Mucosa of descending colon (tissue), 3 donors: Measurements from ENCODE around the gene MRPS33. TPM values are rescaled to one million over a fixed set of nuclear protein-coding genes. Genes with fewer than 3 reads are reported as not detected.

Experiments used
- ATAC-seq: fragments of 200-7000 bp; cut with Tn5 transposase; one replicate; pipeline ENCODE4 v1.9.1; 2020; ENCODE audit warnings: mild to moderate bottlenecking, moderate library complexity
- DNase-seq, 3 donors: peaks; one replicate each; pipeline ENCODE4 v3.0.0-alpha.2; 2020
- H3K36me3 ChIP-seq: fragments of 200-600 bp; one replicate; pipeline ENCODE4 v1.8.0; 2021; ENCODE audit warnings: low read depth, mild to moderate bottlenecking
- H3K4me1 ChIP-seq: fragments of 200-600 bp; one replicate; pipeline ENCODE4 v1.8.0; 2021; ENCODE audit warnings: low read depth, mild to moderate bottlenecking
- H3K4me3 ChIP-seq: fragments of 200-600 bp; one replicate; pipeline ENCODE4 v1.8.0; 2021; ENCODE audit warnings: mild to moderate bottlenecking
- H3K9me3 ChIP-seq: fragments of 200-600 bp; one replicate; pipeline ENCODE4 v1.8.0; 2021; ENCODE audit warnings: mild to moderate bottlenecking
- intact Hi-C, 2 donors: fragments of 100-400 bp; cut with DNase I in 1 of 2; cut with micrococcal nuclease in 1 of 2; formaldehyde crosslinking; loops; one replicate each; pipeline versions ENCODE4 v1.11.0 to v1.11.1; 2022; cut with DNase I, micrococcal nuclease
- long read RNA-seq, 2 donors: library from polyadenylated mRNA; unstranded; transcript quantifications; one replicate each; pipeline ENCODE4 v2.0.0, GENCODE V29; 2019 to 2021
- total RNA-seq, 3 donors: library from RNA; stranded (reverse); fragmentation: NEBNext Ultra II Directional in 2 of 3; extraction: Animal tissue kit (Norgen Biotek cat#: 25700) in 2 of 3; gene quantifications; one replicate each; pipeline versions ENCODE4 v1.2.1 to v1.2.4, GENCODE V29; 2021 to 2023
- TF ChIP-seq, protein P1 (sequence below): fragments of 200-600 bp; IDR thresholded peaks from one replicate; pipeline ENCODE4 v1.8.0; 2022; ENCODE audit warnings: antibody characterized with exemption, mild to moderate bottlenecking
- donor health status: DM: no; HTN: no; CAD: no; lungs with moderate emphysema.
- donor health status: DM: no; HTN: no; CAD: no.
- donor health status: DM: no; HTN: yes; CAD: no.

Gene MRPS33
- 100 to 1,000 TPM in 1 of 3 donors, 10 to 100 TPM in 2; 68.8 to 102 (median 80.1) TPM for total RNA-seq
- long read RNA-seq, donor 1, full-length matches to known transcripts: 37 of 42 reads
- long read RNA-seq, donor 1, partial matches to known transcripts: 1 of 42 reads
- long read RNA-seq, donor 1, other reads (novel, unspliced or antisense): 4 of 42 reads
- long read RNA-seq, donor 2, full-length matches to known transcripts: 59 of 66 reads
- long read RNA-seq, donor 2, partial matches to known transcripts: 5 of 66 reads
- long read RNA-seq, donor 2, other reads (novel, unspliced or antisense): 2 of 66 reads

GRCh38 chr7:141014524-141015395 lies at the start of gene MRPS33:
Gene MRPS33, minus strand, starts transcription at chr7:141014952. Its CDS starts 4,319 bp downstream, at chr7:141010633.
- Histone ChIP-seq H3K4me3 (peak within 1 kb of the TSS; percentile 50), H3K36me3 (no peaks in the 10 kb centered on the region), H3K9me3 (no peaks in the 10 kb centered on the region), H3K4me1 (peaks cover 16% of the 10 kb centered on the region)
- DNase-seq (peak; percentile 94 to 97 (median 96)), ATAC-seq (peak; percentile 99)
- intact Hi-C loops: loop anchor here (5.0 kb wide), 1 partner anchor 202 kb away; no protein-coding TSS in a partner anchor
- TF ChIP-seq, protein P1, sequence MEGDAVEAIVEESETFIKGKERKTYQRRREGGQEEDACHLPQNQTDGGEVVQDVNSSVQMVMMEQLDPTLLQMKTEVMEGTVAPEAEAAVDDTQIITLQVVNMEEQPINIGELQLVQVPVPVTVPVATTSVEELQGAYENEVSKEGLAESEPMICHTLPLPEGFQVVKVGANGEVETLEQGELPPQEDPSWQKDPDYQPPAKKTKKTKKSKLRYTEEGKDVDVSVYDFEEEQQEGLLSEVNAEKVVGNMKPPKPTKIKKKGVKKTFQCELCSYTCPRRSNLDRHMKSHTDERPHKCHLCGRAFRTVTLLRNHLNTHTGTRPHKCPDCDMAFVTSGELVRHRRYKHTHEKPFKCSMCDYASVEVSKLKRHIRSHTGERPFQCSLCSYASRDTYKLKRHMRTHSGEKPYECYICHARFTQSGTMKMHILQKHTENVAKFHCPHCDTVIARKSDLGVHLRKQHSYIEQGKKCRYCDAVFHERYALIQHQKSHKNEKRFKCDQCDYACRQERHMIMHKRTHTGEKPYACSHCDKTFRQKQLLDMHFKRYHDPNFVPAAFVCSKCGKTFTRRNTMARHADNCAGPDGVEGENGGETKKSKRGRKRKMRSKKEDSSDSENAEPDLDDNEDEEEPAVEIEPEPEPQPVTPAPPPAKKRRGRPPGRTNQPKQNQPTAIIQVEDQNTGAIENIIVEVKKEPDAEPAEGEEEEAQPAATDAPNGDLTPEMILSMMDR: peak; percentile 22

DNA sequence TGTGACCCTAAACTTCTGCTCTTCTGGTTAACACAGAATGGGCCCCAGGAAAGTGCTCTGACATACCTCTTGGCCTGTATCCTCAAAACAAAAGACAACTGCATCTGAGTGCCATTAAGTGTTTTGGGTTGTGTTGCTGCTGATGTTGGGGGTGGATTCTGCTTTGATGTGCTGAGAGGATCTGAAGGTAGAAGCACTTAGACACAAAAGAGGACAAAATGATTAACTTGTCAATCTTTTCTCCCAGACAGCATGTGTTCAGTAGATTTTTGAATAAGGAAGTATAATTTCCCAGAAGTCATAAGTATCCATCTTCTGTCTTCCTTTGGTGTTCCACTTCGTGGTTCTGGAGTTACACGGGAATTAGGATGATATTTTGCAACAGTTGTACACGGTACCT lies 43.0 kb upstream of the MRPS33 start:
- no peak for ATAC-seq
- no peak overlapping the region for H3K4me3 ChIP-seq
- intact Hi-C loops: no loop called here
- H3K9me3 ChIP-seq: no peaks in the 10 kb centered on the region
- TF ChIP-seq, protein P1: no peak
- no peaks in the 10 kb centered on the region for H3K4me1 ChIP-seq
- H3K36me3 ChIP-seq: no peaks in the 10 kb centered on the region
- no peak for DNase-seq

- intact Hi-C loops: no loop called here
- H3K36me3 ChIP-seq: no peaks in the 10 kb centered on the region
- no peak overlapping the region for H3K4me3 ChIP-seq
- ATAC-seq (no peak), DNase-seq (no peak)
- no peaks in the 10 kb centered on the region for H3K4me1 ChIP-seq
- no peaks in the 10 kb centered on the region for H3K9me3 ChIP-seq
- TF ChIP-seq, protein P1: no peak
These were observed 40.4 kb upstream of the MRPS33 start for GRCh38 chr7:141055146-141055545.

DNA sequence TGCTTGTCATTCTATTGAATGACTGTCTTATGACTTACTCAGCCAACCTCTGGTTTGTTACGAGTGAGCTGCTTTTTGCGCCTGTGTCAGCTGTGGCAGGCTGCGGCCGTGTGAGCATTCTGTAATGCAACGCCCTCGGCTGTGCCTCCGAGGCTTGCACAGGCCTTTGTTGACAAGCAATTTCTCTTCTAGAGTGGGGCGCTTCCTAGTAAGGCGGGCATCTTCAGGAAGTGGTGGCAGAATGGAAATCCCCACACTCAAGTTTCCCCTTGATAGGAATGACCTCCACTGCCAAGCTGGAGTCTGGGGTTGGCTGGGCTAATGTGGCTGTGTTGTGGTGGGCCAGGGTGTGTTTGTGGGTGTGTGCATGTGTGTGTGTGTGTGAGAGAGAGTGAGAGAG lies 38.9 kb upstream of the MRPS33 start:
- intact Hi-C loops: no loop called here
- no peak for DNase-seq
- H3K4me3 ChIP-seq: no peak overlapping the region
- H3K36me3 ChIP-seq: no peaks in the 10 kb centered on the region
- no peaks in the 10 kb centered on the region for H3K4me1 ChIP-seq
- no peak for ATAC-seq
- no peaks in the 10 kb centered on the region for H3K9me3 ChIP-seq
- TF ChIP-seq, protein P1: no peak

DNA sequence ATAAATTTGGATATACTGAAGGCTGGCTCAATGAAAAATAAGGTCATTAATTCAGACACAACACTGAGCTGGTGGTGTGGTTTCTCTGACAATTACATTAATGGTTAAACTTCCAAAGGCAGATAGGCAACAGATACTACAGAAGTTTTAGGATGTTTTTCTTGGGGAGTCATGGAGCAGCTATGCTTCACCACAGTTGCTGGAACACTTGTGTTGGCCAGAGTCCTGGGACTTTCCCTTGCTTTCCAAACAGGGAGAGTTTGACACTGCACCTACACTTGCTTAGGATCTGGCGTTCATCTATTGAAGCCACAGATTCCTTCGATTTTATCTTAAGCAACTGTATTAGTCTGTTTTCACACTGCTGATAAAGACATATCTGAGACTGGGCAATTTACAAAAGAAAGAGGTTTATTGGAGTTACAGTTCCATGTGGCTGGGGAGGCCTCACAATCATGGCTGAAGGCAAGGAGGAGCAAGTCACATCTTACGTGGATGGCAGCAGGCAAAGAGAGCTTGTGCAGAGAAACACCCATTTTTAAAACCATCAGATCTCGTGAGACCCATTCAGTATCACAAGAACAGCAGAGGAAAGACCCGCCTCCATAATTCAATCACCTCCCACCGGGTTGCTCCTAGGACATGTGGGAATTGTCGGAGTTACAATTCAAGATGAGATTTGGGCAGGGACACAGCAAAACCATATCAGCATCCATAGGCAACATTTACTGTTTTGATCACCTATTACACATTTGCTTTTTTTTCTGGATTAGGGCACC lies 31.3 kb upstream of the MRPS33 start:
- TF ChIP-seq, protein P1: no peak
- ATAC-seq: no peak
- intact Hi-C loops: no loop called here

More for the DNA sequence above, 31.3 kb upstream of the MRPS33 start:
- DNase-seq: no peak
- Histone ChIP-seq H3K4me3 (no peak overlapping the region), H3K4me1 (no peaks in the 10 kb centered on the region), H3K9me3 (no peaks in the 10 kb centered on the region), H3K36me3 (no peaks in the 10 kb centered on the region)
